ENCODE results near the gene GPR62. TPM values are rescaled to one million over a fixed set of nuclear protein-coding genes. Genes with fewer than 3 reads are reported as not detected.

GPR62 gene
- total and polyA plus RNA-seq, 2 of the 8 experiments (the other 6 are each of a cell fraction or from before 2014, with no cell fraction given), result 0.22 to 0.29 TPM

GRCh38 chr3:51949121-51949520 lies 6.1 kb upstream of the GPR62 start (continued):
- TF ChIP-seq EP300 (IDR thresholded peaks at IDR 0.05; ENCODE audit: borderline replicate concordance in 1 of 2, low read depth in 2 of 2, low read length in 2 of 2), result no peak
- TF ChIP-seq SIX5 (IDR thresholded peaks at IDR 0.05; ENCODE audit: low read depth, low read length), result no peak
- TF ChIP-seq CHD7 (IDR thresholded peaks at IDR 0.05; ENCODE audit: insufficient replicate concordance, low read length), result no peak
- no peak for TF ChIP-seq TBP (IDR thresholded peaks at IDR 0.05; ENCODE audit: low read depth, low read length)
- TF ChIP-seq RNF2 (IDR thresholded peaks at IDR 0.05; ENCODE audit: borderline replicate concordance, low read depth, low read length, missing control alignments, poor library complexity, severe bottlenecking), result no peak

Measured in H1 (cell line).